Neural cell (in vitro differentiated cells): ENCODE measurements around the gene RGS12. TPM values are rescaled to one million over a fixed set of nuclear protein-coding genes. Genes with fewer than 3 reads are reported as not detected.

Experiments used
- H2AFZ ChIP-seq: fragments of 200-600, 300-800 bp; sonication (generic), shearing (Covaris generic); 2 replicates; pipeline ENCODE4 v1.6.0; 2014; ENCODE audit warnings: low read depth, mild to moderate bottlenecking, antibody characterized with exemption, low read length, moderate library complexity
- H3F3A ChIP-seq: fragments of 200-600 bp; shearing (Covaris generic); 2 replicates; pipeline ENCODE4 v1.6.1; 2016; ENCODE audit warnings: mild to moderate bottlenecking, moderate library complexity, mixed read lengths, antibody characterized with exemption, low read length; ENCODE audit not compliant: insufficient read depth, poor library complexity, severe bottlenecking
- H3K27ac ChIP-seq: fragments of 200-600, 300-800 bp; sonication (generic), shearing (Covaris generic); 2 replicates; pipeline ENCODE4 v1.5.1; 2014; ENCODE audit warnings: mild to moderate bottlenecking, low read length, moderate library complexity
- H3K27me3 ChIP-seq: fragments of 300-800, 200-600 bp; sonication (generic), shearing (Covaris generic); 2 replicates; pipeline ENCODE4 v1.6.0; 2014; ENCODE audit warnings: mild to moderate bottlenecking, low read depth, low read length, moderate library complexity; ENCODE audit not compliant: insufficient read depth
- H3K36me3 ChIP-seq: fragments of 300-800, 200-600 bp; sonication (generic), shearing (Covaris generic); 2 replicates; pipeline ENCODE4 v1.5.1; 2014; ENCODE audit warnings: mild to moderate bottlenecking, antibody characterized with exemption, low read length, moderate library complexity; ENCODE audit not compliant: insufficient read depth
- H3K4me2 ChIP-seq: fragments of 300-800, 200-600 bp; sonication (generic), shearing (Covaris generic); 2 replicates; pipeline ENCODE4 v1.6.0; 2014; ENCODE audit warnings: mild to moderate bottlenecking, low read length
- H3K4me3 ChIP-seq: fragments of 300-800, 200-600 bp; sonication (generic), shearing (Covaris generic); 2 replicates; pipeline ENCODE4 v1.5.1; 2014; ENCODE audit warnings: mild to moderate bottlenecking, low read length, moderate library complexity
- H3K79me2 ChIP-seq: fragments of 200-600 bp; shearing (Covaris generic); replicated peaks from 2 replicates; pipeline ENCODE4 v1.6.0; 2014; ENCODE audit warnings: mild to moderate bottlenecking, low read length, moderate library complexity; ENCODE audit not compliant: insufficient read depth
- H3K9ac ChIP-seq: fragments of 300-800, 200-600 bp; sonication (generic), shearing (Covaris generic); 2 replicates; pipeline ENCODE4 v1.6.1; 2016; ENCODE audit warnings: mild to moderate bottlenecking, low read length, mixed read lengths
- H3K9me2 ChIP-seq: fragments of 200-600 bp; shearing (Covaris generic); 2 replicates; pipeline ENCODE4 v1.6.1; 2016; ENCODE audit warnings: mild to moderate bottlenecking, low read length, mixed read lengths; ENCODE audit not compliant: insufficient read depth
- H3K9me3 ChIP-seq: fragments of 200-600, 300-800 bp; sonication (generic), shearing (Covaris generic); 2 replicates; pipeline ENCODE4 v1.6.1; 2016; ENCODE audit warnings: mild to moderate bottlenecking, mixed run types, low read length, moderate library complexity, mixed read lengths
- H4K20me1 ChIP-seq: fragments of 200-600 bp; shearing (Covaris generic); 2 replicates; pipeline ENCODE4 v1.6.1; 2016; ENCODE audit warnings: mild to moderate bottlenecking, mixed run types; ENCODE audit not compliant: insufficient read depth
- EP300 ChIP-seq: fragments of 450-650 bp; conservative IDR thresholded peaks from 2 replicates; pipeline ENCODE4 v1.6.1; 2014; ENCODE audit warnings: antibody characterized with exemption, mild to moderate bottlenecking, moderate library complexity; ENCODE audit not compliant: poor library complexity, severe bottlenecking
- EZH2 ChIP-seq: fragments of 200-600, 300-800 bp; shearing (Covaris generic), sonication (generic); IDR thresholded peaks from 2 replicates; pipeline ENCODE4 v1.6.1; 2014; ENCODE audit warnings: antibody characterized with exemption, low read length, borderline replicate concordance, mild to moderate bottlenecking; ENCODE audit not compliant: insufficient read depth, poor library complexity, severe bottlenecking
- MXI1 ChIP-seq: fragments of 450-650 bp; conservative IDR thresholded peaks from 2 replicates; pipeline ENCODE4 v1.6.1; 2014; ENCODE audit warnings: antibody characterized with exemption, mild to moderate bottlenecking; ENCODE audit not compliant: poor library complexity, severe bottlenecking
- POLR2AphosphoS5 ChIP-seq: IDR thresholded peaks from 2 replicates; pipeline ENCODE4 v1.6.1; 2012
- RAD21 ChIP-seq: fragments of 450-650 bp; conservative IDR thresholded peaks from 2 replicates; pipeline ENCODE4 v1.6.1; 2014; ENCODE audit warnings: antibody characterized with exemption, mild to moderate bottlenecking, moderate library complexity
- SMC3 ChIP-seq: fragments of 450-650 bp; conservative IDR thresholded peaks from 2 replicates; pipeline ENCODE4 v1.6.1; 2014; ENCODE audit warnings: antibody characterized with exemption, mild to moderate bottlenecking, moderate library complexity; ENCODE audit not compliant: poor library complexity
- TAF1 ChIP-seq: IDR thresholded peaks from 2 replicates; pipeline ENCODE4 v1.6.1; 2012; ENCODE audit warnings: low read depth
- polyA plus RNA-seq: library from polyadenylated mRNA; depleted of rRNA; stranded (reverse); fragments of >200 nt; gene quantifications from 2 replicates; pipeline ENCODE4 v1.2.3, GENCODE V29; 2014
- TF ChIP-seq, protein P1 (sequence below): IDR thresholded peaks from 2 replicates; pipeline ENCODE4 v1.6.1; 2012; ENCODE audit warnings: borderline replicate concordance
- TF ChIP-seq, protein P2 (sequence below): fragments of 450-650 bp; IDR thresholded peaks from 2 replicates; pipeline ENCODE4 v1.5.1; 2014; ENCODE audit warnings: antibody characterized with exemption, mild to moderate bottlenecking, moderate library complexity; ENCODE audit not compliant: poor library complexity, severe bottlenecking

The RGS12 gene
- polyA plus RNA-seq, 1 donor from 2014 or later = 66.4 TPM

DNA sequence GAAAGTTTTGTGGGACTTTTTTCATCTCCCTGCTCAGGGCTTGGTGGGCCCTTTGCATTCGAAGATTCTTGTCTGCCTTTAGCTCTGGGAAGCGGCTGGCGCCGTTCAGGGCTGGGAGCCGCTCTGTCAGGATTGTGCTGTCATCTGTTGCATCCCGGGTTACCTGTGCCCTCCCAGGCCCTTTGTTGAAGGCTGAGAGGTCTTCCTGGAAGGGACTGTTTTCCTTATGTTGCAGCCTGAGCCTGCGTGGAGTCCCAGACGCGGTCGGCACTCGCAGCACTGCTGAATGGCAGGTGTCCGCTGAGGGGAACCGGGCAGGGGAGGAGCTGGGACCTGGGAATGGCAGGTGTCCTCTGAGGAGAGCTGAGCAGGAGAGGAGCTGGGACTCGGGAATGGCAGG lies 15.9 kb downstream of the RGS12 start:
- TF ChIP-seq EP300 = no peak
- TF ChIP-seq, protein P1, sequence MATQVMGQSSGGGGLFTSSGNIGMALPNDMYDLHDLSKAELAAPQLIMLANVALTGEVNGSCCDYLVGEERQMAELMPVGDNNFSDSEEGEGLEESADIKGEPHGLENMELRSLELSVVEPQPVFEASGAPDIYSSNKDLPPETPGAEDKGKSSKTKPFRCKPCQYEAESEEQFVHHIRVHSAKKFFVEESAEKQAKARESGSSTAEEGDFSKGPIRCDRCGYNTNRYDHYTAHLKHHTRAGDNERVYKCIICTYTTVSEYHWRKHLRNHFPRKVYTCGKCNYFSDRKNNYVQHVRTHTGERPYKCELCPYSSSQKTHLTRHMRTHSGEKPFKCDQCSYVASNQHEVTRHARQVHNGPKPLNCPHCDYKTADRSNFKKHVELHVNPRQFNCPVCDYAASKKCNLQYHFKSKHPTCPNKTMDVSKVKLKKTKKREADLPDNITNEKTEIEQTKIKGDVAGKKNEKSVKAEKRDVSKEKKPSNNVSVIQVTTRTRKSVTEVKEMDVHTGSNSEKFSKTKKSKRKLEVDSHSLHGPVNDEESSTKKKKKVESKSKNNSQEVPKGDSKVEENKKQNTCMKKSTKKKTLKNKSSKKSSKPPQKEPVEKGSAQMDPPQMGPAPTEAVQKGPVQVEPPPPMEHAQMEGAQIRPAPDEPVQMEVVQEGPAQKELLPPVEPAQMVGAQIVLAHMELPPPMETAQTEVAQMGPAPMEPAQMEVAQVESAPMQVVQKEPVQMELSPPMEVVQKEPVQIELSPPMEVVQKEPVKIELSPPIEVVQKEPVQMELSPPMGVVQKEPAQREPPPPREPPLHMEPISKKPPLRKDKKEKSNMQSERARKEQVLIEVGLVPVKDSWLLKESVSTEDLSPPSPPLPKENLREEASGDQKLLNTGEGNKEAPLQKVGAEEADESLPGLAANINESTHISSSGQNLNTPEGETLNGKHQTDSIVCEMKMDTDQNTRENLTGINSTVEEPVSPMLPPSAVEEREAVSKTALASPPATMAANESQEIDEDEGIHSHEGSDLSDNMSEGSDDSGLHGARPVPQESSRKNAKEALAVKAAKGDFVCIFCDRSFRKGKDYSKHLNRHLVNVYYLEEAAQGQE = no peak
- Histone ChIP-seq H3F3A (no peaks in the 10 kb centered on the region), H3K36me3 (no peaks in the 10 kb centered on the region), H4K20me1 (no peaks in the 10 kb centered on the region), H3K9me3 (no peaks in the 10 kb centered on the region), H3K9me2 (no peaks in the 10 kb centered on the region), H3K9ac (no peak overlapping the region), H3K4me3 (no peak overlapping the region), H3K79me2 (peaks cover 42% of the 10 kb centered on the region), H3K27ac (no peak overlapping the region), H3K27me3 (no peaks in the 10 kb centered on the region), H3K4me2 (no peak overlapping the region), H2AFZ (no peak overlapping the region)

DNA sequence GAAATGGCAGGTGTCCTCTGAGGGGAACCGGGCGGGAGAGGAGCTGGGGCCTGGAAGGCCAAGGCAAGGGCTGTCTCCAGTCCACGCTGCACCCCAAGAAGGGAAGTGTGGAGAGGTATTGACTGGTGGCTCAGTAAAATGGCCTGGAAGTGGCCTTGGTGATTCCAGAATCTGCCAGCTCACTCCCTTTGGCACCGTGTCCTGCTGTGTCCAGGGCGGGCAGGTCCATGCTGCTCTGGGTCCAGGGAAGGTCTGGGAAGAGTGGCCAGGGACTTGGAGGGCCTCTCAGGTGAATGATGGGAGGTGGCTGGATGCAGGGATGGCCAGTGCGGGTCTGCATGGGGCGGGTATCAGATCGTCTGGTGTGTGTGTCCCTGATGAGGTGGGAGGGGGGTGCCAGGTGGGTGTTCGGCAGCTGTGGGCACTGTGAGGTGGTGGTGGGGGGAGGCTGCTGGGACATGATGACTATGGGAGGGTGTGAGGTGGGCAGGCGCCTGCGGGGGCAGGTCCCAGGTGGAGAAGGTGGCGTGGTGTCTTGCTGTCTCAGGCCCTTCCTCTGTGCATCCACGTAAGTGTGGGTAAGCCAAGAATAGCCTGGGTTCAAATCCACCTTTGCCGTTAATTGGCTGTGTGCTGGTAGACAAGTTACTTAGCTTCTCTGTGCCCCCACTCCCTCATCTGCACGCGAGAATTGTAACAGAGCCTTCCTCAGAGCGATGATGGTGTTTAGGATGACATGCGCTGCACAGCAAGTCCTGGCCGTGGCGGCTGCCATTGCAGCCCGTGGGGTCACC lies 17.7 kb downstream of the RGS12 start:
- no peaks in the 10 kb centered on the region for H3K27me3 ChIP-seq
- no peaks in the 10 kb centered on the region for H3K36me3 ChIP-seq
- H3K9me3 ChIP-seq = no peaks in the 10 kb centered on the region
- H3K9ac ChIP-seq = no peak overlapping the region
- H3K4me3 ChIP-seq = no peak overlapping the region
- TF ChIP-seq EZH2 = no peak
- TF ChIP-seq SMC3 = no peak
- TF ChIP-seq POLR2AphosphoS5 = no peak
- TF ChIP-seq, protein P2, sequence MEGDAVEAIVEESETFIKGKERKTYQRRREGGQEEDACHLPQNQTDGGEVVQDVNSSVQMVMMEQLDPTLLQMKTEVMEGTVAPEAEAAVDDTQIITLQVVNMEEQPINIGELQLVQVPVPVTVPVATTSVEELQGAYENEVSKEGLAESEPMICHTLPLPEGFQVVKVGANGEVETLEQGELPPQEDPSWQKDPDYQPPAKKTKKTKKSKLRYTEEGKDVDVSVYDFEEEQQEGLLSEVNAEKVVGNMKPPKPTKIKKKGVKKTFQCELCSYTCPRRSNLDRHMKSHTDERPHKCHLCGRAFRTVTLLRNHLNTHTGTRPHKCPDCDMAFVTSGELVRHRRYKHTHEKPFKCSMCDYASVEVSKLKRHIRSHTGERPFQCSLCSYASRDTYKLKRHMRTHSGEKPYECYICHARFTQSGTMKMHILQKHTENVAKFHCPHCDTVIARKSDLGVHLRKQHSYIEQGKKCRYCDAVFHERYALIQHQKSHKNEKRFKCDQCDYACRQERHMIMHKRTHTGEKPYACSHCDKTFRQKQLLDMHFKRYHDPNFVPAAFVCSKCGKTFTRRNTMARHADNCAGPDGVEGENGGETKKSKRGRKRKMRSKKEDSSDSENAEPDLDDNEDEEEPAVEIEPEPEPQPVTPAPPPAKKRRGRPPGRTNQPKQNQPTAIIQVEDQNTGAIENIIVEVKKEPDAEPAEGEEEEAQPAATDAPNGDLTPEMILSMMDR = no peak
- TF ChIP-seq RAD21 = no peak
- no peak for TF ChIP-seq MXI1
- TF ChIP-seq, protein P1 = no peak
- TF ChIP-seq EP300 = no peak
- no peak for TF ChIP-seq TAF1
- no peaks in the 10 kb centered on the region for H4K20me1 ChIP-seq
- H3K27ac ChIP-seq = no peak overlapping the region
- H3F3A ChIP-seq = no peaks in the 10 kb centered on the region
- H3K79me2 ChIP-seq = peaks cover 33% of the 10 kb centered on the region
- no peak overlapping the region for H2AFZ ChIP-seq
- H3K4me2 ChIP-seq = no peak overlapping the region
- no peaks in the 10 kb centered on the region for H3K9me2 ChIP-seq
